ENCODE results near the gene HDLBP.

- TF ChIP-seq, protein P1, sequence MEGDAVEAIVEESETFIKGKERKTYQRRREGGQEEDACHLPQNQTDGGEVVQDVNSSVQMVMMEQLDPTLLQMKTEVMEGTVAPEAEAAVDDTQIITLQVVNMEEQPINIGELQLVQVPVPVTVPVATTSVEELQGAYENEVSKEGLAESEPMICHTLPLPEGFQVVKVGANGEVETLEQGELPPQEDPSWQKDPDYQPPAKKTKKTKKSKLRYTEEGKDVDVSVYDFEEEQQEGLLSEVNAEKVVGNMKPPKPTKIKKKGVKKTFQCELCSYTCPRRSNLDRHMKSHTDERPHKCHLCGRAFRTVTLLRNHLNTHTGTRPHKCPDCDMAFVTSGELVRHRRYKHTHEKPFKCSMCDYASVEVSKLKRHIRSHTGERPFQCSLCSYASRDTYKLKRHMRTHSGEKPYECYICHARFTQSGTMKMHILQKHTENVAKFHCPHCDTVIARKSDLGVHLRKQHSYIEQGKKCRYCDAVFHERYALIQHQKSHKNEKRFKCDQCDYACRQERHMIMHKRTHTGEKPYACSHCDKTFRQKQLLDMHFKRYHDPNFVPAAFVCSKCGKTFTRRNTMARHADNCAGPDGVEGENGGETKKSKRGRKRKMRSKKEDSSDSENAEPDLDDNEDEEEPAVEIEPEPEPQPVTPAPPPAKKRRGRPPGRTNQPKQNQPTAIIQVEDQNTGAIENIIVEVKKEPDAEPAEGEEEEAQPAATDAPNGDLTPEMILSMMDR (IDR thresholded peaks at IDR 0.05): no peak
- TF ChIP-seq POLR2A (IDR thresholded peaks at IDR 0.05): no peak
Measured at GRCh38 chr2:241219856-241220356, 95.6 kb downstream of the HDLBP start.

Data from upper lobe of left lung (tissue), 4 donors.